SK-N-DZ (cell line): ENCODE measurements around the gene IFT81.

Experiments used
- DNase-seq: peaks from one replicate; pipeline ENCODE4 v3.0.0-alpha.2; 2015; ENCODE audit warnings: low spot score

IFT81 gene

GRCh38 chr12:110157539-110157938 lies 33.4 kb downstream of the IFT81 start:
- DNase-seq, result no peak

- no peak for DNase-seq
Measured at GRCh38 chr12:110159671-110160245, 35.6 kb downstream of the IFT81 start.

- no peak for DNase-seq
Measured at GRCh38 chr12:110165540-110166159, 41.5 kb downstream of the IFT81 start.

- DNase-seq, result no peak
Measured at GRCh38 chr12:110168732-110169455, 44.7 kb downstream of the IFT81 start.

GRCh38 chr12:110170535-110171185 lies 46.5 kb downstream of the IFT81 start:
- DNase-seq, result no peak

GRCh38 chr12:110171186-110171538 lies 47.0 kb downstream of the IFT81 start:
- no peak for DNase-seq

GRCh38 chr12:110171636-110172035 lies 47.5 kb downstream of the IFT81 start:
- no peak for DNase-seq

GRCh38 chr12:110174373-110174996 lies 50.3 kb downstream of the IFT81 start:
- DNase-seq, result no peak

GRCh38 chr12:110175201-110175600 lies 51.0 kb downstream of the IFT81 start:
- DNase-seq, result no peak

- no peak for DNase-seq
Measured at GRCh38 chr12:110176745-110177144, 52.6 kb downstream of the IFT81 start.

- DNase-seq, result no peak
Measured at GRCh38 chr12:110179291-110179690, 55.1 kb downstream of the IFT81 start.

GRCh38 chr12:110180591-110181005 lies 56.4 kb downstream of the IFT81 start:
- DNase-seq, result no peak

GRCh38 chr12:110182281-110182680 lies 58.1 kb downstream of the IFT81 start:
- no peak for DNase-seq

GRCh38 chr12:110183386-110183785 lies 59.2 kb downstream of the IFT81 start:
- DNase-seq, result no peak

GRCh38 chr12:110185626-110186025 lies 61.5 kb downstream of the IFT81 start:
- no peak for DNase-seq

- DNase-seq, result no peak
Measured at GRCh38 chr12:110186059-110186458, 61.9 kb downstream of the IFT81 start.

GRCh38 chr12:110193196-110193595 lies 69.0 kb downstream of the IFT81 start:
- no peak for DNase-seq

- no peak for DNase-seq
Measured at GRCh38 chr12:110197003-110197402, 72.8 kb downstream of the IFT81 start.

- DNase-seq, result no peak
Measured at GRCh38 chr12:110198386-110198785, 74.2 kb downstream of the IFT81 start.

GRCh38 chr12:110199339-110200123 lies 75.4 kb downstream of the IFT81 start:
- DNase-seq, result no peak

GRCh38 chr12:110200124-110200417 lies 75.9 kb downstream of the IFT81 start:
- DNase-seq, result no peak

- no peak for DNase-seq
Measured at GRCh38 chr12:110201995-110202394, 77.8 kb downstream of the IFT81 start.
